K562 (cell line): Measurements from ENCODE around the gene DVL2. TPM values are rescaled to one million over a fixed set of nuclear protein-coding genes. Genes with fewer than 3 reads are reported as not detected.
A peak's percentile ranks its signal among the peaks of the same experiment; 100 is the strongest.

Experiments
- ARHGAP35 ChIP-seq: fragments of 450-650 bp; IDR thresholded peaks from 2 replicates; pipeline ENCODE4 v1.6.1; 2018; ENCODE audit not compliant: partially characterized antibody
- BCOR ChIP-seq: fragments of 450-650 bp; IDR thresholded peaks from 2 replicates; pipeline ENCODE4 v1.6.1; 2016
- CBX3 ChIP-seq, 2 experiments: IDR thresholded peaks; 1 replicate in 1 of 2; 2 replicates in 1 of 2; pipeline ENCODE4 v1.6.1; 2012; ENCODE audit warnings: inconsistent platforms in 2 of 2, low read length in 2 of 2, borderline replicate concordance in 1 of 2, control low read depth in 1 of 2
- DDX20 ChIP-seq: fragments of 450-650 bp; IDR thresholded peaks from 2 replicates; pipeline ENCODE4 v1.6.1; 2016; ENCODE audit warnings: missing genetic modification characterization, low read depth, mild to moderate bottlenecking, missing compliant biosample characterization, moderate library complexity
- ELF2 ChIP-seq: fragments of 250-450 bp; sonication (Bioruptor Pico); IDR thresholded peaks from 2 replicates; pipeline ENCODE4 v1.5.0; 2021; ENCODE audit warnings: mild to moderate bottlenecking
- HMG20A ChIP-seq: fragments of 450-650 bp; formaldehyde crosslinking; conservative IDR thresholded peaks from 2 replicates; pipeline ENCODE4 v1.4.0; 2020; ENCODE audit warnings: mild to moderate bottlenecking, mixed read lengths
- NCOR1 ChIP-seq: fragments of 450-650 bp; IDR thresholded peaks from 2 replicates; pipeline ENCODE4 v1.6.1; 2016; ENCODE audit warnings: mild to moderate bottlenecking, moderate library complexity
- RBM39 ChIP-seq: fragments of 200-400 bp; formaldehyde crosslinking; optimal IDR thresholded peaks from 2 replicates; pipeline ENCODE3; 2018; ENCODE audit warnings: low read depth, low read length
- SIN3A ChIP-seq, 2 experiments: fragments of 150-350 bp in 1 of 2; IDR thresholded peaks; 2 replicates each; pipeline ENCODE4 v1.6.1; 2011 to 2016; ENCODE audit warnings: borderline replicate concordance in 2 of 2, low read depth in 2 of 2, low read length in 2 of 2, mild to moderate bottlenecking in 2 of 2, moderate library complexity in 2 of 2; ENCODE audit not compliant: control insufficient read depth in 1 of 2
- THAP7 ChIP-seq: fragments of 250-450 bp; sonication (Bioruptor Pico); IDR thresholded peaks from 2 replicates; pipeline ENCODE4 v1.5.0; 2021
- ZNF324 ChIP-seq: fragments of 250-450 bp; sonication (Bioruptor Pico); IDR thresholded peaks from 2 replicates; pipeline ENCODE4 v1.4.0; 2020; ENCODE audit warnings: mild to moderate bottlenecking
- ZNF398 ChIP-seq: fragments of 250-450 bp; sonication (Bioruptor Pico); IDR thresholded peaks from 2 replicates; pipeline ENCODE4 v1.8.0; 2021; ENCODE audit warnings: moderate library complexity, mild to moderate bottlenecking, inconsistent platforms
- ZNF407 ChIP-seq: fragments of 450-650 bp; IDR thresholded peaks from 2 replicates; pipeline ENCODE4 v1.6.1; 2016; ENCODE audit warnings: low read depth
- ZNF449 ChIP-seq: fragments of 250-450 bp; sonication (Bioruptor Pico); IDR thresholded peaks from 2 replicates; pipeline ENCODE4 v1.8.0; 2022; ENCODE audit warnings: moderate library complexity, mild to moderate bottlenecking, inconsistent platforms
- polyA plus RNA-seq, 8 experiments: library from polyadenylated mRNA; depleted of rRNA in 4 of 8; stranded (reverse) in 5 of 8; unstranded in 3 of 8; fragments of >200 nt; fragmentation: Nextera tagmentation in 2 of 8; fragmentation: Illumina TruSeq in 1 of 8; extraction: Ambion mirVana in 2 of 8; extraction: Trizol in 1 of 8; gene quantifications; 2 replicates each; pipeline versions ENCODE4 v1.2.1 to v1.2.3, GENCODE V29; 2011 to 2014; ENCODE audit warnings: inconsistent platforms in 1 of 8, missing spikeins in 1 of 8
- total RNA-seq, 7 experiments: library from RNA; depleted of rRNA in 6 of 7; stranded (reverse); fragments of >200 nt in 6 of 7; fragmentation: Illumina TruSeq in 2 of 7; extraction: Trizol in 2 of 7; gene quantifications; 2 replicates each; pipeline versions ENCODE4 v1.2.1 to v1.2.3, GENCODE V29; 2011 to 2021; ENCODE audit warnings: low replicate concordance in 1 of 7

The DVL2 gene
- total and polyA plus RNA-seq, 9 of the 15 experiments (the other 6 are each of a cell fraction or from before 2014, with no cell fraction given): 1.3 to 49.5 (median 24.3) TPM

GRCh38 chr17:7219812-7220592, 14.3 kb downstream of the DVL2 start, which contains the start of the genes ACADVL and DLG4 (continued):
- TF ChIP-seq ZNF398 (CRISPR knock-in tag) (no peak), THAP7 (CRISPR knock-in tag) (peak; percentile 62; the same call in 1 of the 2 replicates), SIN3A (IDR thresholded peaks at IDR 0.05; ENCODE audit: borderline replicate concordance in 2 of 2, control insufficient read depth in 1 of 2, low read depth in 2 of 2, low read length in 2 of 2) (peak in 1 of 2 experiments; percentile 65; a peak in 2 of 4 replicates), ELF2 (CRISPR knock-in tag) (peak; percentile 47; the same call in 1 of the 2 replicates), NCOR1 (peak; percentile 38), RBM39 (no peak), ZNF449 (CRISPR knock-in tag) (no peak), ZNF407 (no peak), DDX20 (tag) (no peak), HMG20A (CRISPR knock-in tag) (no peak), ZNF324 (CRISPR knock-in tag) (no peak), BCOR (no peak), ARHGAP35 (no peak), CBX3 (IDR thresholded peaks at IDR 0.05; ENCODE audit: borderline replicate concordance in 1 of 2, low read length in 2 of 2) (no peak)
